Astrocyte of the cerebellum (primary cell): ENCODE results near the gene AOPEP.

ENCODE experiments used
- DNase-seq: peaks from one replicate; pipeline ENCODE4 v3.0.0-alpha.2; 2011; ENCODE audit warnings: low read depth
- H3K4me3 ChIP-seq: 2 replicates; pipeline ENCODE4 v1.5.1; 2011; ENCODE audit warnings: mild to moderate bottlenecking, low read depth, low read length, moderate library complexity
- CTCF ChIP-seq: IDR thresholded peaks from 2 replicates; pipeline ENCODE4 v1.5.1; 2012; ENCODE audit warnings: low read length, low read depth, moderate library complexity, mild to moderate bottlenecking; ENCODE audit errors: missing control alignments
- in situ Hi-C: cut with HindIII; loops from 2 replicates; pipeline ENCODE4 v1.10.0; 2017; ENCODE audit warnings: low sequenced_read_pairs

The AOPEP gene

GRCh38 chr9:94799578-94800264, 73.2 kb downstream of the AOPEP start:
- peak; percentile 76 for DNase-seq
- TF ChIP-seq CTCF, result no peak
- in situ Hi-C loops, result loop anchor here (5.0 kb wide), 1 partner anchor 53 kb away; no protein-coding TSS in a partner anchor
- no peak overlapping the region for H3K4me3 ChIP-seq

- DNase-seq, result no peak
- no peak overlapping the region for H3K4me3 ChIP-seq
- TF ChIP-seq CTCF, result no peak
- in situ Hi-C loops, result loop anchor here (5.0 kb wide), 1 partner anchor 52 kb away; no protein-coding TSS in a partner anchor
These were observed 74.1 kb downstream of the AOPEP start for GRCh38 chr9:94800424-94801117.

GRCh38 chr9:94801234-94801633, 74.7 kb downstream of the AOPEP start:
- DNase-seq, result no peak
- in situ Hi-C loops, result loop anchor here (5.0 kb wide), 1 partner anchor 51 kb away; no protein-coding TSS in a partner anchor
- H3K4me3 ChIP-seq, result no peak overlapping the region
- no peak for TF ChIP-seq CTCF

- H3K4me3 ChIP-seq, result no peak overlapping the region
- TF ChIP-seq CTCF, result no peak
- in situ Hi-C loops, result loop anchor here (5.0 kb wide), 1 partner anchor 51 kb away; no protein-coding TSS in a partner anchor
- DNase-seq, result peak; percentile 41
These were observed 75.2 kb downstream of the AOPEP start for GRCh38 chr9:94801681-94802080.

GRCh38 chr9:94802251-94802650, 75.8 kb downstream of the AOPEP start:
- TF ChIP-seq CTCF, result no peak
- in situ Hi-C loops, result loop anchor here (5.0 kb wide), 1 partner anchor 50 kb away; no protein-coding TSS in a partner anchor
- H3K4me3 ChIP-seq, result no peak overlapping the region
- DNase-seq, result no peak

GRCh38 chr9:94802793-94803192, 76.3 kb downstream of the AOPEP start:
- in situ Hi-C loops, result loop anchor here (5.0 kb wide), 1 partner anchor 50 kb away; no protein-coding TSS in a partner anchor
- peak; percentile 91 for DNase-seq
- H3K4me3 ChIP-seq, result no peak overlapping the region
- TF ChIP-seq CTCF, result no peak
